ENCODE measurements around the gene SCIMP.
"Not testable (repeated sequence)": the region's sequence is repeated elsewhere in the genome, so short reads cannot be mapped to it uniquely, and the experiment has no call there.

The SCIMP gene

DNA sequence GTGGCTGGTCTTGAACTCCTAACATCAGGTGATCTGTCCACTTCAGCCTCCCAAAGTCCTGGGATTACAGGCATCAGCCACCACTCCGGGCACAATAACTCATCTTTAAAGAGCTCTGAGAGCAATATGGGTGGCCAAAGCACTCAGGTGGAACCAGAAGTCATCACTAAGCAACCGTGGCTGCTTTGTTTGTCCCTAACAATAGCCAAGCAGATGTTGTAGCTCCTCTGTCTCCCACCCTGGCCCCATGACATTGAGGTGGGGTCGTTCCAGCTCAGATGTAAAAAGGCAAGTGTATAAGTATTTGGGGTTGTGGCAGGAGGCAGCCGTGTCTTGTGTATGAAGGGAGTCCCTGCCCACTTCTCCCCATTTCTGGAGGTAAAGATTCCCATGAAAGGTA, 3.7 kb upstream of the SCIMP start:
- no peak overlapping the region for H3K4me3 ChIP-seq (ENCODE audit: low read depth, low read length)
- TF ChIP-seq, protein P1, sequence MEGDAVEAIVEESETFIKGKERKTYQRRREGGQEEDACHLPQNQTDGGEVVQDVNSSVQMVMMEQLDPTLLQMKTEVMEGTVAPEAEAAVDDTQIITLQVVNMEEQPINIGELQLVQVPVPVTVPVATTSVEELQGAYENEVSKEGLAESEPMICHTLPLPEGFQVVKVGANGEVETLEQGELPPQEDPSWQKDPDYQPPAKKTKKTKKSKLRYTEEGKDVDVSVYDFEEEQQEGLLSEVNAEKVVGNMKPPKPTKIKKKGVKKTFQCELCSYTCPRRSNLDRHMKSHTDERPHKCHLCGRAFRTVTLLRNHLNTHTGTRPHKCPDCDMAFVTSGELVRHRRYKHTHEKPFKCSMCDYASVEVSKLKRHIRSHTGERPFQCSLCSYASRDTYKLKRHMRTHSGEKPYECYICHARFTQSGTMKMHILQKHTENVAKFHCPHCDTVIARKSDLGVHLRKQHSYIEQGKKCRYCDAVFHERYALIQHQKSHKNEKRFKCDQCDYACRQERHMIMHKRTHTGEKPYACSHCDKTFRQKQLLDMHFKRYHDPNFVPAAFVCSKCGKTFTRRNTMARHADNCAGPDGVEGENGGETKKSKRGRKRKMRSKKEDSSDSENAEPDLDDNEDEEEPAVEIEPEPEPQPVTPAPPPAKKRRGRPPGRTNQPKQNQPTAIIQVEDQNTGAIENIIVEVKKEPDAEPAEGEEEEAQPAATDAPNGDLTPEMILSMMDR (IDR thresholded peaks at IDR 0.05; ENCODE audit: low read depth, low read length, missing control alignments): no peak
- no peak for DNase-seq (ENCODE audit: low read depth)

- TF ChIP-seq, protein P1 (IDR thresholded peaks at IDR 0.05; ENCODE audit: low read depth, low read length, missing control alignments): peak; percentile 95
- peak; percentile 87 for DNase-seq (ENCODE audit: low read depth)
- peak overlapping the region; percentile 8; the same call in 1 of the 2 replicates for H3K4me3 ChIP-seq (ENCODE audit: low read depth, low read length)
These were observed 2.9 kb upstream of the SCIMP start for GRCh38 chr17:5237541-5238016.

GRCh38 chr17:5236938-5237540, 2.4 kb upstream of the SCIMP start:
- H3K4me3 ChIP-seq (ENCODE audit: low read depth, low read length): peak overlapping the region; percentile 8; the same call in 1 of the 2 replicates
- TF ChIP-seq, protein P1 (IDR thresholded peaks at IDR 0.05; ENCODE audit: low read depth, low read length, missing control alignments): no peak
- DNase-seq (ENCODE audit: low read depth): no peak

DNA sequence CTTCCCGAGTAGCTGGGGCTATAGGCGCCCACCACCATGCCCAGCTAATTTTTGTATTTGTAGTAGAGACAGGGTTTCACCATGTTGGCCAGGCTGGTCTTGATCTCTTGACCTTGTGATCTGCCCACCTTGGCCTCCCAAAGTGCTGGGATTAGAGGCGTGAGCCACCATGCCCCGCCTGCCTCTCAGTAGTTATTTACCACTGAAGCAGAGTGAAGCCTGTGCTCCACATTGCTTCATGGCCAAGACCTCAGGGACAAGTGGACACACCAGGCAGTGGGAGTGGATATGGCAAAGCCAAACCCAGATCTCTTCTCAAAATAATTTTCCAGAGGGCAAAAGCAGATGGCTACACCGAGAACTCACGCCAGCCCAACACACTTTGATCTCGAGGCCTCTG, 1.2 kb downstream of the SCIMP start:
- peak overlapping the region; percentile 65 for H3K4me3 ChIP-seq (ENCODE audit: low read depth, low read length)
- not testable (repeated sequence) for DNase-seq (ENCODE audit: low read depth)

DNA sequence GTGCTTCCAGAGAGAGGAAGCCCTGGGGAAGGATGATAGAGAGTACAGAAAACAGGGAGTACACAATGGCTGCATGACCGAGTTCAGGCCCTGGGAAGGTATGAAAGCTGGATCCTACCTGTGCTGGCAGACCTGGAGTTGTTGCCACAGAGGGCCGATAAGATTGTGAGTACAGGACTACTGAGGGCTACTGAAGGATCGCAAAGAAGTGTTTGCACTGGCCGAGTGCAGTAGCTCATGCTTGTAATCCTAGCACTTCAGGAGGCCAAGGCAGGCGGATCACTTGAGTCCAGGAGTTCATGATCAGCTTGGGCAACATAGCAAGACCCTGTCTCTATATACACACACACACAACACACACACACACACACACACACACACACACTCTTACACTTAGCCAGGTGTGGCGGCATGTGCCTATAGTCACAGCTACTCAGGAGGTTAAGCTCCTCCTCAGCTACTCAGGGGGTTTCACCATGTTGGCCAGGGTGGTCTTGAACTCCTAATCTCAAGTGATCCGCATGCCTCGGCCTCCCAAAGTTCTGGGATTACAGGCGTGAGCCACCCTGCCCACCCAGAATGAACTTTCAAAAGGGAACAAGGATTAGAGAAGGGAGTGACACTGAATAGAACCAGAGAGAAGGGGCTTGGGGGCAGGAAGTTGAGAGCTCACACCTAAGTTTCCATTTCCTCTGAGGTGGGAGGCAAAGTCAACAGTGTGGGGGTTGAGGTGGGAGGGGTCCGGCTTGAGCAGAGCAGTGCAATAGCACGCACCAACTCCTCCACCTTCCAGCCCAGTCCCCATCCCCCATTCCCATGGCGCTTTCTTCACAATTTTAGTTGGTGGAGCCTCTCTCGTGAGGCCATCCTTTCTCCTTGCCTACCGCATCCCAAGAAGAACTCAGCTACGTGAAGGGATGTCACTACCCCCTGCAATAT, 7.5 kb downstream of the SCIMP start:
- TF ChIP-seq, protein P1 (IDR thresholded peaks at IDR 0.05; ENCODE audit: low read depth, low read length, missing control alignments): no peak

DNA sequence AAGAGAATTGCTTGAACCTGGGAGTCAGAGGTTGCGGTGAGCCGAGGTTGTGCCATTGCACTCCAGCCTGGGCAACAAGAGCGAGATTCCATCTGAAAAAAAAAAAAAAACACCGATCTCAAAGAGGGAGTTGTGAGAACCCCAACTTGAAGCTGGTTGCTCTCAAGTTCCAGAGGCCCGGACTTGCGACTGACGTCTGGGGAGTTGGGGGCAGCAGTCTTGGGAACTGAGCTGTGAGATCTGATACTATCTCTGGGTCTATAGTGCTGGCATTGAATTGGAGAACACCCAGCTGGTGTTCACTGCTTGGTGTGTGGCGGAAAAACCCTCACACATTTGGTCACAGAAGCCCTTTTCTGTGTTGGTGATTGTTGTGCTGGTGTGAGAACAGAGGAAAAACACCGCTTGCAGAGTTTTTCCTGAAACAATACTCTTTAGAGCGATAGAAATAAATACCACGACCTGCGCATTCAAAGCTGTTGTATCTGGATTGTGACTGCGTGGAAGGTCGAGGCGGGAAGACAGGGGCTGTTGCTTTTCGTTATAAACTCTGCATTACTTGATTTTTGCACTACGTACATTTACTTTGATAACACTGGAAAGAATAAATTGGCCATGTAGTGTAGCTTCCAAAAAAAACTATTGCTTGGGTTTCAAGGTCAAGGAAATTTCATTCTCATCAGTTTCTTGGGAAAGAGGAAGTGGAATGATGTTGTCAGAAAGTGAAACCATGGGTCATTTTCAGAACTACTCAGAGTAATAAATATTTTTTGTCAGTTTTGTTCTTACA, 8.8 kb downstream of the SCIMP start:
- no peak overlapping the region for H3K4me3 ChIP-seq (ENCODE audit: low read depth, low read length)
- no peak for DNase-seq (ENCODE audit: low read depth)
- TF ChIP-seq, protein P1 (IDR thresholded peaks at IDR 0.05; ENCODE audit: low read depth, low read length, missing control alignments): no peak

More for the DNA sequence above, 7.5 kb downstream of the SCIMP start:
- peak overlapping the region; percentile 45 for H3K4me3 ChIP-seq (ENCODE audit: low read depth, low read length)
- DNase-seq (ENCODE audit: low read depth): peak; percentile 89

DNA sequence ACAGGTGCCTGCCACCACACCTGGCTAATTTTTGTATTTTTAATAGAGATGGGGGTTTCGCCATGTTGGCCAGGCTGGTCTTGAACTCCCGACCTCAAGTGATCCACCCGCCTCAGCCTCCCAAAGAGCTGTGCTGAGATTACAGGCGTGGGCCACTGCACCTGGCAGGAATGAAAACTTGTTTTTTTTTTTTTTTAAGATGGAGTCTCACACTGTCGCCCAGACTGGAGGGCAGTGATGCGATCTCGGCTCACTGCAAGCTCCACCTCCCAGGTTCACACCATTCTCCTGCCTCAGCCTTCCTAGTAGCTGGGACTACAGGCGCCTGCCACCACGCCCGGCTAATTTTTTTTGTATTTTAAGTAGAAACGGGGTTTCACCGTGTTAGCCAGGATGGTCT, 12.7 kb downstream of the SCIMP start:
- DNase-seq (ENCODE audit: low read depth); H3K4me3 ChIP-seq (ENCODE audit: low read depth, low read length): not testable (repeated sequence)

Data from GM12864 (cell line).